DOHH2 (cell line): ENCODE results near the gene FAAH.

ENCODE experiments used
- H3F3A ChIP-seq: fragments of 200-600 bp; sonication (generic), shearing (Covaris generic); 2 replicates; pipeline ENCODE4 v1.6.0; 2016; ENCODE audit warnings: antibody characterized with exemption, mild to moderate bottlenecking; ENCODE audit not compliant: control insufficient read depth, insufficient read depth
- H3K27ac ChIP-seq: fragments of 200-600 bp; sonication (generic); 2 replicates; pipeline ENCODE4 v1.5.1; 2014; ENCODE audit warnings: low read depth, mild to moderate bottlenecking, low read length, moderate library complexity
- H3K27me3 ChIP-seq: fragments of 200-600 bp; sonication (generic); 2 replicates; pipeline ENCODE4 v1.6.1; 2014; ENCODE audit warnings: mild to moderate bottlenecking, low read length, mixed read lengths; ENCODE audit not compliant: control insufficient read depth
- H3K36me3 ChIP-seq: fragments of 200-600 bp; sonication (generic); 2 replicates; pipeline ENCODE4 v1.6.1; 2014; ENCODE audit warnings: mild to moderate bottlenecking, low read length, moderate library complexity, mixed read lengths; ENCODE audit not compliant: control insufficient read depth
- H3K4me1 ChIP-seq: fragments of 200-600 bp; sonication (generic); 2 replicates; pipeline ENCODE4 v1.6.1; 2014; ENCODE audit warnings: mild to moderate bottlenecking, low read length, mixed read lengths; ENCODE audit not compliant: control insufficient read depth
- H3K4me2 ChIP-seq: fragments of 200-600 bp; sonication (generic); 2 replicates; pipeline ENCODE4 v1.6.0; 2014; ENCODE audit warnings: mild to moderate bottlenecking, low read length, moderate library complexity
- H3K4me3 ChIP-seq: fragments of 200-600 bp; sonication (generic); 2 replicates; pipeline ENCODE4 v1.5.1; 2014; ENCODE audit warnings: mild to moderate bottlenecking, low read length, mixed read lengths
- H3K79me2 ChIP-seq: fragments of 200-600 bp; sonication (generic); 2 replicates; pipeline ENCODE4 v1.6.1; 2014; ENCODE audit warnings: mild to moderate bottlenecking, low read length, mixed read lengths; ENCODE audit not compliant: control insufficient read depth
- H3K9me2 ChIP-seq: fragments of 200-600 bp; sonication (generic); replicated peaks from 2 replicates; pipeline ENCODE4 v1.6.1; 2014; ENCODE audit warnings: mild to moderate bottlenecking, low read length, mixed read lengths; ENCODE audit not compliant: control insufficient read depth
- H3K9me3 ChIP-seq: fragments of 200-600 bp; sonication (generic); 2 replicates; pipeline ENCODE4 v1.6.1; 2014; ENCODE audit warnings: antibody characterized with exemption, low read length, mixed read lengths; ENCODE audit not compliant: control insufficient read depth, insufficient read depth
- H4K20me1 ChIP-seq: fragments of 200-600 bp; sonication (generic); 2 replicates; pipeline ENCODE4 v1.6.0; 2014; ENCODE audit warnings: low read depth, mild to moderate bottlenecking, antibody characterized with exemption, low read length, moderate library complexity; ENCODE audit not compliant: control insufficient read depth, insufficient read depth
- CTCF ChIP-seq: fragments of 200-600 bp; sonication (generic); IDR thresholded peaks from one replicate; pipeline ENCODE4 v1.5.1; 2014; ENCODE audit warnings: antibody characterized with exemption, mild to moderate bottlenecking, low read depth, low read length; ENCODE audit not compliant: poor library complexity, severe bottlenecking
- EZH2phosphoT487 ChIP-seq: fragments of 200-600 bp; sonication (generic); IDR thresholded peaks from 2 replicates; pipeline ENCODE4 v1.6.1; 2017; ENCODE audit warnings: borderline replicate concordance, mild to moderate bottlenecking, antibody characterized with exemption, low read length, moderate library complexity, mixed read lengths

FAAH gene

GRCh38 chr1:46445773-46446256, 51.7 kb downstream of the FAAH start:
- H3K79me2 ChIP-seq, result no peaks in the 10 kb centered on the region
- no peaks in the 10 kb centered on the region for H3F3A ChIP-seq
- no peak overlapping the region for H3K4me3 ChIP-seq
- no peak overlapping the region for H3K27ac ChIP-seq
- peaks cover 16% of the 10 kb centered on the region for H3K4me1 ChIP-seq
- H3K27me3 ChIP-seq, result peaks cover 32% of the 10 kb centered on the region
- no peaks in the 10 kb centered on the region for H4K20me1 ChIP-seq
- H3K4me2 ChIP-seq, result no peak overlapping the region
- no peaks in the 10 kb centered on the region for H3K9me3 ChIP-seq
- H3K36me3 ChIP-seq, result no peaks in the 10 kb centered on the region
- no peak for TF ChIP-seq EZH2phosphoT487
- no peak for TF ChIP-seq CTCF
- no peaks in the 10 kb centered on the region for H3K9me2 ChIP-seq

- Histone ChIP-seq H3K4me1 (peaks cover 16% of the 10 kb centered on the region), H3K36me3 (no peaks in the 10 kb centered on the region), H3K4me2 (no peak overlapping the region), H3K27ac (no peak overlapping the region), H3K4me3 (no peak overlapping the region), H3K27me3 (peaks cover 33% of the 10 kb centered on the region), H3K9me2 (no peaks in the 10 kb centered on the region), H3F3A (no peaks in the 10 kb centered on the region), H3K79me2 (no peaks in the 10 kb centered on the region), H4K20me1 (no peaks in the 10 kb centered on the region), H3K9me3 (no peaks in the 10 kb centered on the region)
- TF ChIP-seq EZH2phosphoT487 (no peak), CTCF (peak; percentile 97)
Measured at GRCh38 chr1:46446646-46447498, 52.8 kb downstream of the FAAH start.

- TF ChIP-seq CTCF (no peak), EZH2phosphoT487 (no peak)
- no peak overlapping the region for H3K4me2 ChIP-seq
- no peaks in the 10 kb centered on the region for H3K36me3 ChIP-seq
- no peak overlapping the region for H3K4me3 ChIP-seq
- H3K9me2 ChIP-seq, result no peaks in the 10 kb centered on the region
- H4K20me1 ChIP-seq, result no peaks in the 10 kb centered on the region
- H3K4me1 ChIP-seq, result peaks cover 12% of the 10 kb centered on the region
- H3K79me2 ChIP-seq, result no peaks in the 10 kb centered on the region
- no peaks in the 10 kb centered on the region for H3F3A ChIP-seq
- H3K27ac ChIP-seq, result no peak overlapping the region
- peaks cover 33% of the 10 kb centered on the region for H3K27me3 ChIP-seq
- no peaks in the 10 kb centered on the region for H3K9me3 ChIP-seq
Measured at GRCh38 chr1:46447499-46448108, 53.5 kb downstream of the FAAH start.
